ENCODE measurements around the gene MYOZ1.

MYOZ1 gene

GRCh38 chr10:73591935-73592699, 49.2 kb downstream of the MYOZ1 start:
- DNase-seq: peak; percentile 9

GRCh38 chr10:73590881-73591799, 50.1 kb downstream of the MYOZ1 start, which contains the start of gene USP54:
Gene USP54, minus strand, starts transcription at chr10:73591342. Its CDS starts 15,684 bp downstream, at chr10:73575658.
- DNase-seq: no peak

DNA sequence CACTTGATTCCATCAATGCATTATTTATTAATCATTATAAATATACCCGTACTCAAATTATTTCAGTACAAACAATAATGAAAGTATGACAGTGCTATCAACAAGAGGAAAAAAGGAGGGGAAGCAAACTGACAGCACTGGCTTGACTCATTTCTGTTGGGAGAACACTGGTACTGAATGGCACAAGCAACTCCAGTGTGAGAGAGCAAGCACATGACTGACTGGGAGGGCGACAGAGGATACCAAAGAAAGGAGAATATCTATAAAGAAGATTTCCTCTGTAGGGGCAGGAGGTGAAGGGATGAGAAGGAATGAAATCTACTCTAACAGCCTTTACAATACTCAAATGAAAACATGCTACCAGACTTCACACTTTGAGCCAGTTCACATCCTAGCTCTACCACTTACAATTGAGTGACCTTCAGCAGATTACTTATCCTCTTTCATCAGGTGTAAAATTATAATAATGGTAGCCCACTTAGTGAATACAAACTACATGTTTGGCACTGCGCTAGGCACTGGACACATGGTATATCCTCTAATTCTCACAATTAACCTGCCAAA, 51.6 kb downstream of the MYOZ1 start:
- no peak for DNase-seq

DNA sequence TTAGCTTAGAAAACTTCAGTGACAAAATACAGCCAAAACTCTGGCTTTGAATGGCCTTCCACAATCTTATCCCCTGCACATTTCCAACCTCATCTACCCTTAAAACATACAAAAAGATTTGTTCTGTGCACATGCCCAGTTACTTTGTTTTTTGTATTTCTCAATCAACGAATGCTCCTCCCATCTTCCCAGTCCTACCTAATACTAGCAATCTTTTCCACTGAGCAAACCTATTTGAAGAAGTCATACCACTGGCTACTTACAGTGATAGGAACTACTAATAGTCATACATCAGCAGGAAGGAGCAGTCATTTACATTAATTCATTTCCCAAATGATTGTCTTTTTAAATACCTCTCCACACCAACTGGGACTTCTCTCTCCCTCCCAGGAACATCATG, 52.6 kb downstream of the MYOZ1 start:
- no peak for DNase-seq

- no peak for DNase-seq
Measured at GRCh38 chr10:73586583-73586984, 54.7 kb downstream of the MYOZ1 start.

GRCh38 chr10:73585327-73585726, 55.9 kb downstream of the MYOZ1 start:
- DNase-seq: no peak

DNA sequence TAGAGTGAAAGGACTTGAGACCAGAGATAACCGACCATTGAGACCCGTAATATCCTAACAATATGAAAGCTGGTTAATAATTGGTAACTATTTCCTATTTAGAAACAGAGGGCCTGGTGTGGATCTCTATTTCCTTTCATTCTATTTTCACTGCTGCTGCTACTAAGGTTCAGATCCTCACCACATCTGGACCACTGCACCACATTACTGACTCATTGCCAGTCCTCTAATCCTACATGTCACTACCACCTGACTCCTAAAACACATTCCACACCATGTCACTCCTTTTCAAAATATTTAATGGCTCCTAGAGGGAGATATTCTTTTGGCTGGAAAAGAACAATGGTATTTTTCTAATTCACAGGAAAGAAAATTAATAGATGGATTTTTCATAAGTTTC, 56.5 kb downstream of the MYOZ1 start:
- DNase-seq: no peak

GRCh38 chr10:73581918-73582317, 59.4 kb downstream of the MYOZ1 start:
- no peak for DNase-seq
